Epithelial cell of esophagus (primary cell): ENCODE measurements around the gene ZNF365.

Experiments
- DNase-seq: peaks from one replicate; pipeline ENCODE4 v3.0.0; 2010; ENCODE audit warnings: low read depth
- H3K4me3 ChIP-seq: 2 replicates; pipeline ENCODE4 v1.5.1; 2011; ENCODE audit warnings: mild to moderate bottlenecking, low read length, control low read depth
- CTCF ChIP-seq: IDR thresholded peaks from 2 replicates; pipeline ENCODE4 v1.5.1; 2011; ENCODE audit warnings: low read depth, mild to moderate bottlenecking, low read length, control low read depth, inconsistent platforms; ENCODE audit not compliant: insufficient read depth; ENCODE audit errors: missing control alignments

The ZNF365 gene

GRCh38 chr10:62333988-62334682, 40.0 kb upstream of the ZNF365 start:
- no peak for TF ChIP-seq CTCF
- no peak overlapping the region for H3K4me3 ChIP-seq
- DNase-seq, result no peak

- TF ChIP-seq CTCF, result no peak
- DNase-seq, result peak; percentile 61
These were observed 38.8 kb upstream of the ZNF365 start for GRCh38 chr10:62335326-62335725.

GRCh38 chr10:62336404-62336803, 37.8 kb upstream of the ZNF365 start:
- peak; percentile 74 for DNase-seq
- no peak overlapping the region for H3K4me3 ChIP-seq
- TF ChIP-seq CTCF, result no peak

More at GRCh38 chr10:62335326-62335725, 38.8 kb upstream of the ZNF365 start:
- H3K4me3 ChIP-seq, result no peak overlapping the region

- no peak for TF ChIP-seq CTCF
- H3K4me3 ChIP-seq, result no peak overlapping the region
- DNase-seq, result no peak
These were observed 32.8 kb upstream of the ZNF365 start for GRCh38 chr10:62341419-62341818.

GRCh38 chr10:62343000-62343399, 31.2 kb upstream of the ZNF365 start:
- H3K4me3 ChIP-seq, result no peak overlapping the region
- no peak for DNase-seq
- TF ChIP-seq CTCF, result no peak

- H3K4me3 ChIP-seq, result no peak overlapping the region
- no peak for TF ChIP-seq CTCF
- DNase-seq, result peak; percentile 71
These were observed 26.1 kb upstream of the ZNF365 start for GRCh38 chr10:62348029-62348428.
